ENCODE results near the gene HPCAL1. TPM values are rescaled to one million over a fixed set of nuclear protein-coding genes. Genes with fewer than 3 reads are reported as not detected.

HPCAL1 gene
- total and polyA plus RNA-seq, 7 experiments from 2014 or later, result 44.9 to 137 (median 89.2) TPM

GRCh38 chr2:10320933-10321332 lies 18.2 kb downstream of the HPCAL1 start:
- Histone ChIP-seq H3K27ac (ENCODE audit: low read depth, low read length) (no peak overlapping the region), H3K4me1 (ENCODE audit: control insufficient read depth in 2 of 2, insufficient read depth in 2 of 2, low read length in 2 of 2) (peaks cover 0 to 21% of the 10 kb centered on the region in 2 donors), H3K36me3 (ENCODE audit: control insufficient read depth in 2 of 3, insufficient read depth in 3 of 3, low read length in 3 of 3) (no peaks in the 10 kb centered on the region), H3K27me3 (ENCODE audit: control insufficient read depth in 2 of 2, insufficient read depth in 2 of 2, low read length in 2 of 2) (no peaks in the 10 kb centered on the region), H3K4me3 (ENCODE audit: low read length) (no peak overlapping the region), H3K9me3 (ENCODE audit: control insufficient read depth in 2 of 3, low read length in 3 of 3) (no peaks in the 10 kb centered on the region)
- Mint-ChIP-seq H3K27ac (peak overlapping the region in 7 of 9 donors; percentile 7 to 65 (median 41)), H3K4me1 (peaks cover 30 to 91% (median 78%) of the 10 kb centered on the region in 7 donors), H3K4me3 (no peak overlapping the region), H3K27me3 (no peaks in the 10 kb centered on the region), H3K36me3 (peaks cover 4 to 28% (median 21%) of the 10 kb centered on the region in 5 donors), H3K9me3 (peaks cover 0 to 3% (median 0%) of the 10 kb centered on the region in 11 donors)
- DNase-seq (no peak), ATAC-seq (no peak)
- POLR2A ChIA-PET, result interaction anchor here (3.2 kb wide), 1 partner anchor 9 kb away, joined by 20 read pairs; no protein-coding TSS in a partner anchor
- intact Hi-C loops (cut with micrococcal nuclease), result no loop called here
- CTCF ChIA-PET, result interaction anchor here (0.6 to 1.0 kb wide), 2 partner anchors 13 to 88 kb away, joined by 4 read pairs; no protein-coding TSS in a partner anchor

GRCh38 chr2:10321622-10322021 lies 18.9 kb downstream of the HPCAL1 start:
- peaks cover 4 to 25% (median 21%) of the 10 kb centered on the region in 5 donors for H3K36me3 Mint-ChIP-seq
- H3K36me3 ChIP-seq (ENCODE audit: control insufficient read depth in 2 of 3, insufficient read depth in 3 of 3, low read length in 3 of 3), result no peaks in the 10 kb centered on the region
- no peak overlapping the region for H3K27ac ChIP-seq (ENCODE audit: low read depth, low read length)
- peaks cover 0 to 3% (median 0%) of the 10 kb centered on the region in 11 donors for H3K9me3 Mint-ChIP-seq
- H3K27ac Mint-ChIP-seq, result peak overlapping the region in 2 of 9 donors; percentile 41 to 52
- DNase-seq, result no peak
- H3K9me3 ChIP-seq (ENCODE audit: control insufficient read depth in 2 of 3, low read length in 3 of 3), result no peaks in the 10 kb centered on the region
- intact Hi-C loops (cut with micrococcal nuclease), result no loop called here
- ChIA-PET CTCF (interaction anchor here (0.6 to 1.0 kb wide), 2 partner anchors 12 to 87 kb away, joined by 4 read pairs; no protein-coding TSS in a partner anchor), POLR2A (interaction anchor here (3.2 kb wide), 1 partner anchor 9 kb away, joined by 20 read pairs; no protein-coding TSS in a partner anchor)
- H3K4me1 ChIP-seq (ENCODE audit: control insufficient read depth in 2 of 2, insufficient read depth in 2 of 2, low read length in 2 of 2), result peaks cover 0 to 20% of the 10 kb centered on the region in 2 donors
- no peak overlapping the region for H3K4me3 ChIP-seq (ENCODE audit: low read length)
- no peaks in the 10 kb centered on the region for H3K27me3 ChIP-seq (ENCODE audit: control insufficient read depth in 2 of 2, insufficient read depth in 2 of 2, low read length in 2 of 2)
- ATAC-seq, result no peak
- H3K4me1 Mint-ChIP-seq, result peaks cover 26 to 91% (median 82%) of the 10 kb centered on the region in 7 donors
- no peaks in the 10 kb centered on the region for H3K27me3 Mint-ChIP-seq
- H3K4me3 Mint-ChIP-seq, result no peak overlapping the region

- H3K27ac ChIP-seq (ENCODE audit: low read depth, low read length), result no peak overlapping the region
- CTCF ChIA-PET, result interaction anchor here (1.0 kb wide), 1 partner anchor 9 kb away, joined by 3 read pairs; no protein-coding TSS in a partner anchor
- no peak overlapping the region for H3K4me3 ChIP-seq (ENCODE audit: low read length)
- H3K9me3 Mint-ChIP-seq, result peaks cover 0 to 3% (median 0%) of the 10 kb centered on the region in 11 donors
- peak overlapping the region in 5 of 9 donors; percentile 9 to 84 (median 65) for H3K27ac Mint-ChIP-seq
- intact Hi-C loops (cut with micrococcal nuclease), result no loop called here
- DNase-seq (no peak), ATAC-seq (no peak)
- H3K4me3 Mint-ChIP-seq, result no peak overlapping the region
- H3K36me3 ChIP-seq (ENCODE audit: control insufficient read depth in 2 of 3, insufficient read depth in 3 of 3, low read length in 3 of 3), result no peaks in the 10 kb centered on the region
- H3K36me3 Mint-ChIP-seq, result peaks cover 4 to 25% (median 21%) of the 10 kb centered on the region in 5 donors
- H3K4me1 Mint-ChIP-seq, result peaks cover 26 to 94% (median 84%) of the 10 kb centered on the region in 7 donors
- no peaks in the 10 kb centered on the region for H3K27me3 ChIP-seq (ENCODE audit: control insufficient read depth in 2 of 2, insufficient read depth in 2 of 2, low read length in 2 of 2)
- H3K9me3 ChIP-seq (ENCODE audit: control insufficient read depth in 2 of 3, low read length in 3 of 3), result no peaks in the 10 kb centered on the region
- H3K4me1 ChIP-seq (ENCODE audit: control insufficient read depth in 2 of 2, insufficient read depth in 2 of 2, low read length in 2 of 2), result peaks cover 0 to 25% of the 10 kb centered on the region in 2 donors
- POLR2A ChIA-PET, result interaction anchor here (0.8 kb wide), 1 partner anchor 20 kb away, joined by 3 read pairs; the partner anchor contains the start of gene HPCAL1
- H3K27me3 Mint-ChIP-seq, result no peaks in the 10 kb centered on the region
These were observed 19.8 kb downstream of the HPCAL1 start for GRCh38 chr2:10322481-10322880.

GRCh38 chr2:10322973-10323372 lies 20.3 kb downstream of the HPCAL1 start:
- Histone ChIP-seq H3K9me3 (ENCODE audit: control insufficient read depth in 2 of 3, low read length in 3 of 3) (no peaks in the 10 kb centered on the region), H3K4me1 (ENCODE audit: control insufficient read depth in 2 of 2, insufficient read depth in 2 of 2, low read length in 2 of 2) (peaks cover 0 to 29% of the 10 kb centered on the region in 2 donors), H3K36me3 (ENCODE audit: control insufficient read depth in 2 of 3, insufficient read depth in 3 of 3, low read length in 3 of 3) (no peaks in the 10 kb centered on the region), H3K4me3 (ENCODE audit: low read length) (no peak overlapping the region), H3K27ac (ENCODE audit: low read depth, low read length) (no peak overlapping the region), H3K27me3 (ENCODE audit: control insufficient read depth in 2 of 2, insufficient read depth in 2 of 2, low read length in 2 of 2) (no peaks in the 10 kb centered on the region)
- Mint-ChIP-seq H3K36me3 (peaks cover 4 to 25% (median 21%) of the 10 kb centered on the region in 5 donors), H3K4me3 (peak overlapping the region in 1 of 10 donors; percentile 12), H3K9me3 (peaks cover 0 to 3% (median 0%) of the 10 kb centered on the region in 11 donors), H3K27me3 (no peaks in the 10 kb centered on the region), H3K27ac (peak overlapping the region in 7 of 9 donors; percentile 9 to 84 (median 66)), H3K4me1 (peaks cover 31 to 96% (median 84%) of the 10 kb centered on the region in 7 donors)
- no peak for DNase-seq
- POLR2A ChIA-PET, result interaction anchor here (0.8 to 0.9 kb wide), 2 partner anchors 20 to 125 kb away, joined by 3 read pairs; partner anchors contain the start of genes HPCAL1 and ODC1
- CTCF ChIA-PET, result interaction anchor here (0.7 to 1.0 kb wide), 2 partner anchors 8 to 57 kb away, joined by 3 read pairs; no protein-coding TSS in a partner anchor
- ATAC-seq, result no peak
- intact Hi-C loops (cut with micrococcal nuclease), result no loop called here

GRCh38 chr2:10323535-10323934 lies 20.8 kb downstream of the HPCAL1 start:
- ChIA-PET POLR2A (interaction anchor here (0.9 kb wide), 1 partner anchor 125 kb away, joined by 3 read pairs; the partner anchor contains the start of gene ODC1), CTCF (interaction anchor here (0.7 to 1.0 kb wide), 2 partner anchors 16 to 57 kb away, joined by 3 to 4 read pairs; no protein-coding TSS in a partner anchor)
- peaks cover 4 to 25% (median 21%) of the 10 kb centered on the region in 5 donors for H3K36me3 Mint-ChIP-seq
- intact Hi-C loops (cut with micrococcal nuclease), result no loop called here
- H3K9me3 ChIP-seq (ENCODE audit: control insufficient read depth in 2 of 3, low read length in 3 of 3), result no peaks in the 10 kb centered on the region
- H3K27me3 Mint-ChIP-seq, result no peaks in the 10 kb centered on the region
- H3K27ac ChIP-seq (ENCODE audit: low read depth, low read length), result no peak overlapping the region
- H3K4me3 Mint-ChIP-seq, result no peak overlapping the region
- peak overlapping the region in 8 of 9 donors; percentile 56 to 99 (median 68) for H3K27ac Mint-ChIP-seq
- H3K4me1 Mint-ChIP-seq, result peaks cover 35 to 96% (median 84%) of the 10 kb centered on the region in 7 donors
- H3K36me3 ChIP-seq (ENCODE audit: control insufficient read depth in 2 of 3, insufficient read depth in 3 of 3, low read length in 3 of 3), result no peaks in the 10 kb centered on the region
- H3K9me3 Mint-ChIP-seq, result peaks cover 0 to 3% (median 0%) of the 10 kb centered on the region in 11 donors
- ATAC-seq (no peak), DNase-seq (no peak)
- H3K4me1 ChIP-seq (ENCODE audit: control insufficient read depth in 2 of 2, insufficient read depth in 2 of 2, low read length in 2 of 2), result peaks cover 0 to 35% of the 10 kb centered on the region in 2 donors
- no peak overlapping the region for H3K4me3 ChIP-seq (ENCODE audit: low read length)
- H3K27me3 ChIP-seq (ENCODE audit: control insufficient read depth in 2 of 2, insufficient read depth in 2 of 2, low read length in 2 of 2), result no peaks in the 10 kb centered on the region

- Mint-ChIP-seq H3K4me1 (peaks cover 39 to 96% (median 85%) of the 10 kb centered on the region in 7 donors), H3K36me3 (peaks cover 4 to 25% (median 21%) of the 10 kb centered on the region in 5 donors), H3K27ac (peak overlapping the region in 8 of 9 donors; percentile 65 to 99 (median 72)), H3K4me3 (peak overlapping the region in 3 of 10 donors; percentile 12 to 20 (median 16)), H3K9me3 (peaks cover 0 to 3% (median 0%) of the 10 kb centered on the region in 11 donors), H3K27me3 (no peaks in the 10 kb centered on the region)
- Histone ChIP-seq H3K27me3 (ENCODE audit: control insufficient read depth in 2 of 2, insufficient read depth in 2 of 2, low read length in 2 of 2) (no peaks in the 10 kb centered on the region), H3K9me3 (ENCODE audit: control insufficient read depth in 2 of 3, low read length in 3 of 3) (no peaks in the 10 kb centered on the region), H3K27ac (ENCODE audit: low read depth, low read length) (peak overlapping the region; percentile 1), H3K4me3 (ENCODE audit: low read length) (no peak overlapping the region), H3K36me3 (ENCODE audit: control insufficient read depth in 2 of 3, insufficient read depth in 3 of 3, low read length in 3 of 3) (no peaks in the 10 kb centered on the region), H3K4me1 (ENCODE audit: control insufficient read depth in 2 of 2, insufficient read depth in 2 of 2, low read length in 2 of 2) (peaks cover 4 to 40% of the 10 kb centered on the region in 2 donors)
- intact Hi-C loops (cut with micrococcal nuclease), result no loop called here
- DNase-seq, result no peak
- CTCF ChIA-PET, result interaction anchor here (0.7 to 1.0 kb wide), 2 partner anchors 15 to 16 kb away, joined by 4 to 5 read pairs; no protein-coding TSS in a partner anchor
- POLR2A ChIA-PET, result no interaction called here
- no peak for ATAC-seq
These were observed 21.6 kb downstream of the HPCAL1 start for GRCh38 chr2:10324095-10324832.
